ENCODE results near the gene RNF149. TPM values are rescaled to one million over a fixed set of nuclear protein-coding genes. Genes with fewer than 3 reads are reported as not detected.

The RNF149 gene
- total and polyA plus RNA-seq, 9 donors = 20.3 to 62.5 (median 45.3) TPM

GRCh38 chr2:101305035-101305434 lies 3.5 kb downstream of the RNF149 start:
- 86 to 91% (median 88%) methylated on average over 4 of the region's 4 CpGs for WGBS, 3 donors
- TF ChIP-seq EP300 (IDR thresholded peaks at IDR 0.05) (no peak), POLR2A (IDR thresholded peaks at IDR 0.05) (no peak)
- TF ChIP-seq, protein P1, sequence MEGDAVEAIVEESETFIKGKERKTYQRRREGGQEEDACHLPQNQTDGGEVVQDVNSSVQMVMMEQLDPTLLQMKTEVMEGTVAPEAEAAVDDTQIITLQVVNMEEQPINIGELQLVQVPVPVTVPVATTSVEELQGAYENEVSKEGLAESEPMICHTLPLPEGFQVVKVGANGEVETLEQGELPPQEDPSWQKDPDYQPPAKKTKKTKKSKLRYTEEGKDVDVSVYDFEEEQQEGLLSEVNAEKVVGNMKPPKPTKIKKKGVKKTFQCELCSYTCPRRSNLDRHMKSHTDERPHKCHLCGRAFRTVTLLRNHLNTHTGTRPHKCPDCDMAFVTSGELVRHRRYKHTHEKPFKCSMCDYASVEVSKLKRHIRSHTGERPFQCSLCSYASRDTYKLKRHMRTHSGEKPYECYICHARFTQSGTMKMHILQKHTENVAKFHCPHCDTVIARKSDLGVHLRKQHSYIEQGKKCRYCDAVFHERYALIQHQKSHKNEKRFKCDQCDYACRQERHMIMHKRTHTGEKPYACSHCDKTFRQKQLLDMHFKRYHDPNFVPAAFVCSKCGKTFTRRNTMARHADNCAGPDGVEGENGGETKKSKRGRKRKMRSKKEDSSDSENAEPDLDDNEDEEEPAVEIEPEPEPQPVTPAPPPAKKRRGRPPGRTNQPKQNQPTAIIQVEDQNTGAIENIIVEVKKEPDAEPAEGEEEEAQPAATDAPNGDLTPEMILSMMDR (IDR thresholded peaks at IDR 0.05) = no peak
- no peak overlapping the region for H3K4me3 ChIP-seq
- no peak overlapping the region for H3K27ac ChIP-seq
- no peaks in the 10 kb centered on the region for H3K9me3 ChIP-seq
- peaks cover 16% of the 10 kb centered on the region for H3K4me1 ChIP-seq (ENCODE audit: insufficient read depth)
- H3K27me3 ChIP-seq = no peaks in the 10 kb centered on the region
- no peak for DNase-seq
- intact Hi-C loops (cut with DNase I) = no loop called here
- H3K36me3 ChIP-seq = no peaks in the 10 kb centered on the region

GRCh38 chr2:101303688-101304087 lies 4.8 kb downstream of the RNF149 start:
- 81 to 94% (median 93%) methylated on average over 1 of the region's 1 CpG for WGBS, 3 donors
- Histone ChIP-seq H3K4me3 (no peak overlapping the region), H3K36me3 (no peaks in the 10 kb centered on the region), H3K4me1 (ENCODE audit: insufficient read depth) (peaks cover 17% of the 10 kb centered on the region), H3K27ac (no peak overlapping the region), H3K27me3 (no peaks in the 10 kb centered on the region), H3K9me3 (no peaks in the 10 kb centered on the region)
- DNase-seq = no peak
- no peak for TF ChIP-seq POLR2A (IDR thresholded peaks at IDR 0.05)
- TF ChIP-seq, protein P1 (IDR thresholded peaks at IDR 0.05) = no peak
- TF ChIP-seq EP300 (IDR thresholded peaks at IDR 0.05) = no peak
- intact Hi-C loops (cut with DNase I) = no loop called here

DNA sequence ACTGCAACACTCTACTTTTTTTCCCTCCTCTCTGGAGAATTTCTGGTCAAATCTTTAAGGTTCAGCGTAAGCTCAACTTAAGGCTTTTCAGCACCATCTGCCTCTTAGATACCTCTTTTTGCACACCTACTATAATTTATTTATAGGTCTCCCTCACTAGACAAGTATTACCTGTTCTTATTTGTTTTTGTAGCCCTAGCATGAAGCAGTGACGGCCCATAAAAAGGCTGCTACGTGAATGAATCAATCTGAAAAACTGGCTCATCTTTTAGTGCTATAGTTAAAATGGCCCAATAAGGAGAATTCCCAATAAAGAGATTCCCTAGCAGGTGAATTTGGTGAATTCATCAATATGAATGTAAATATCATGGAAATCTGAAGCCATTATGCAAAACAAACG lies 6.5 kb downstream of the RNF149 start:
- Histone ChIP-seq H3K27me3 (no peaks in the 10 kb centered on the region), H3K27ac (no peak overlapping the region), H3K36me3 (no peaks in the 10 kb centered on the region), H3K4me1 (ENCODE audit: insufficient read depth) (peaks cover 17% of the 10 kb centered on the region), H3K4me3 (no peak overlapping the region), H3K9me3 (no peaks in the 10 kb centered on the region)
- intact Hi-C loops (cut with DNase I) = no loop called here
- 87 to 90% (median 88%) methylated on average over 4 of the region's 4 CpGs for WGBS, 3 donors
- TF ChIP-seq POLR2A (IDR thresholded peaks at IDR 0.05) = no peak
- TF ChIP-seq, protein P1 (IDR thresholded peaks at IDR 0.05) = no peak
- no peak for TF ChIP-seq EP300 (IDR thresholded peaks at IDR 0.05)
- DNase-seq = no peak

DNA sequence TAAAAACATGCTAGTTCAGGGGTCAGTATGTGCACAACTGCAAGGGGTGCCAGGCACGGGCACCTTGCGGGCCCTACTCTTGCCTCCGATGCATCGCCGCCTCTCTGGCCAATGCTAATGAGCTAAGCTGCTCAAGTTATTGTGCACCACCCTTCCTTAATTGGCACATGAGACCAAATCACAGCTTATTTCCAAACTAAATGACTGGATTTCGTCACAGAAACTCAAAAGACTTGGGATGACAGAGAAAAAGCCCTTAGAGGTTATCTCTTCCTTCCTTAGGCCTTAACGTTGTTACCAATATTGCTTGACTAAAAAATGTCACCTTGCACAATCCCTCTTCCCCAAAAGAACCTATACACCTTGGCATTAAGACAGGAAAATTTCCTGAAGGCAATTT lies 7.7 kb downstream of the RNF149 start:
- Histone ChIP-seq H3K9me3 (no peaks in the 10 kb centered on the region), H3K27ac (no peak overlapping the region), H3K27me3 (no peaks in the 10 kb centered on the region), H3K4me1 (ENCODE audit: insufficient read depth) (peaks cover 13% of the 10 kb centered on the region), H3K4me3 (no peak overlapping the region), H3K36me3 (no peaks in the 10 kb centered on the region)
- intact Hi-C loops (cut with DNase I) = no loop called here
- WGBS, 3 donors = 72 to 86% (median 73%) methylated on average over 7 of the region's 7 CpGs
- DNase-seq = no peak
- TF ChIP-seq, protein P1 (IDR thresholded peaks at IDR 0.05) = no peak
- TF ChIP-seq EP300 (IDR thresholded peaks at IDR 0.05) (no peak), POLR2A (IDR thresholded peaks at IDR 0.05) (no peak)

Data from ovary (tissue), 9 donors.